Sigmoid colon (tissue), 7 donors: ENCODE data around the gene VASP. TPM values are rescaled to one million over a fixed set of nuclear protein-coding genes. Genes with fewer than 3 reads are reported as not detected.

Experiments
- DNase-seq: peaks from one replicate; pipeline ENCODE4 v3.0.0-alpha.2; 2019
- H3K27ac ChIP-seq, 4 donors: fragments of 200-600 bp; sonication (generic); one replicate each; pipeline ENCODE4 v1.5.1; 2016 to 2019; ENCODE audit warnings: mild to moderate bottlenecking in 1 of 4
- H3K27me3 ChIP-seq, 3 donors: fragments of 200-600 bp; sonication (generic); one replicate each; pipeline ENCODE4 v1.5.1; 2019; ENCODE audit warnings: mild to moderate bottlenecking in 1 of 3
- H3K36me3 ChIP-seq, 4 donors: fragments of 200-600 bp; sonication (generic); one replicate each; pipeline ENCODE4 v1.5.1; 2016 to 2019
- H3K4me1 ChIP-seq, 4 donors: fragments of 200-600 bp; sonication (generic); one replicate each; pipeline ENCODE4 v1.5.1; 2017 to 2019
- H3K4me3 ChIP-seq, 4 donors: fragments of 200-600 bp; sonication (generic); one replicate each; pipeline ENCODE4 v1.5.1; 2017 to 2019; ENCODE audit warnings: mild to moderate bottlenecking in 2 of 4, moderate library complexity in 1 of 4
- H3K9me3 ChIP-seq, 4 donors: fragments of 200-600 bp in 3 of 4; sonication (generic) in 3 of 4; one replicate each; pipeline versions ENCODE4 v1.5.1 to v1.6.1; 2013 to 2019
- EP300 ChIP-seq, 4 donors: sonication (generic); formaldehyde crosslinking; IDR thresholded peaks; one replicate each; pipeline ENCODE4 v1.6.1; 2017; ENCODE audit warnings: antibody characterized with exemption in 4 of 4
- POLR2A ChIP-seq, 2 donors: fragments of 450-650 bp; IDR thresholded peaks; one replicate each; pipeline ENCODE4 v1.6.1; 2016; ENCODE audit warnings: antibody characterized with exemption in 2 of 2, mild to moderate bottlenecking in 2 of 2, moderate library complexity in 2 of 2
- POLR2AphosphoS5 ChIP-seq, 4 donors: sonication (generic); formaldehyde crosslinking; IDR thresholded peaks; one replicate each; pipeline ENCODE4 v1.6.1; 2017; ENCODE audit warnings: antibody characterized with exemption in 4 of 4
- WGBS, 2 donors: extraction: QIAGEN DNeasy Blood & Tissue Kit; methylation state at CpG; one replicate each; pipeline ENCODE4 v1.1.7; 2013; 5-methylcytosine and 5-hydroxymethylcytosine counted together
- intact Hi-C: fragments of 100-400 bp; cut with DNase I; formaldehyde crosslinking; loops from one replicate; pipeline ENCODE4 v1.15.1; 2023
- polyA plus RNA-seq, 3 donors: library from polyadenylated mRNA; stranded (reverse); fragments of 200-250 nt; gene quantifications; one replicate each; pipeline ENCODE4 v1.2.3, GENCODE V29; 2013
- total RNA-seq, 4 donors: library from RNA; depleted of rRNA; stranded (reverse); fragments of >200 nt; gene quantifications; one replicate each; pipeline ENCODE4 v1.1.0, GENCODE V29; 2016
- TF ChIP-seq, protein P1 (sequence below), 4 experiments: fragments of 450-650 bp in 3 of 4; fragments of 200-600 bp in 1 of 4; IDR thresholded peaks; one replicate each; pipeline ENCODE4 v1.5.1; 2016 to 2019; ENCODE audit warnings: antibody characterized with exemption in 4 of 4, mild to moderate bottlenecking in 3 of 4, moderate library complexity in 2 of 4
- donor health status: healthy with polysubstance abuse.
- donor health status: Bipolar disorder and iron deficiency.
- donor health status: healthy.

The VASP gene
- total and polyA plus RNA-seq, 7 donors: 101 to 223 (median 160) TPM

DNA sequence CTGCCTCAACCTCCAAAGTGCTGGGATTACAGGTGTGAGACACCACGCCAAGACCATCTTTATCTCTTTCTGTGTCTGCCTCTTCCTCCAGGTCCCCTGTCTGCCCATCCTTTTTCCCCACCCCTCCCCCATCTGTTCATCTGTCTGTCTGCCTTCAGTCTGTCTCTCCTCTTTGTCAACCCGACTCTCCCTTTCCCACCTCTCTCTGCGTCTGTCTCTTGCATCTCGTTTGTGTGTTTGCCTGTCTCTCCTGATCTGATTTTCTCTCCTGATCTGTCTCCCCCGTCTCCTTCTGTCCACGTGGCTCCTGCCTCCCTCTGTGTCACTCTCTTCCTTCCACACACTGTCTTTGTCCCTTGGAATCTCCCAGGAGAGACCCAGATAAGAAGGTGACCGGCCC, 10.0 kb downstream of the VASP start:
- WGBS, 2 donors: 54 to 73% methylated on average over 7 of the region's 7 CpGs
- Histone ChIP-seq H3K36me3 (peaks cover 15 to 62% (median 47%) of the 10 kb centered on the region in 4 donors), H3K27me3 (no peaks in the 10 kb centered on the region), H3K4me3 (no peak overlapping the region), H3K9me3 (no peaks in the 10 kb centered on the region), H3K4me1 (peaks cover 0 to 44% (median 42%) of the 10 kb centered on the region in 4 donors), H3K27ac (no peak overlapping the region)
- no peak for DNase-seq
- intact Hi-C loops: no loop called here
- TF ChIP-seq, protein P1, sequence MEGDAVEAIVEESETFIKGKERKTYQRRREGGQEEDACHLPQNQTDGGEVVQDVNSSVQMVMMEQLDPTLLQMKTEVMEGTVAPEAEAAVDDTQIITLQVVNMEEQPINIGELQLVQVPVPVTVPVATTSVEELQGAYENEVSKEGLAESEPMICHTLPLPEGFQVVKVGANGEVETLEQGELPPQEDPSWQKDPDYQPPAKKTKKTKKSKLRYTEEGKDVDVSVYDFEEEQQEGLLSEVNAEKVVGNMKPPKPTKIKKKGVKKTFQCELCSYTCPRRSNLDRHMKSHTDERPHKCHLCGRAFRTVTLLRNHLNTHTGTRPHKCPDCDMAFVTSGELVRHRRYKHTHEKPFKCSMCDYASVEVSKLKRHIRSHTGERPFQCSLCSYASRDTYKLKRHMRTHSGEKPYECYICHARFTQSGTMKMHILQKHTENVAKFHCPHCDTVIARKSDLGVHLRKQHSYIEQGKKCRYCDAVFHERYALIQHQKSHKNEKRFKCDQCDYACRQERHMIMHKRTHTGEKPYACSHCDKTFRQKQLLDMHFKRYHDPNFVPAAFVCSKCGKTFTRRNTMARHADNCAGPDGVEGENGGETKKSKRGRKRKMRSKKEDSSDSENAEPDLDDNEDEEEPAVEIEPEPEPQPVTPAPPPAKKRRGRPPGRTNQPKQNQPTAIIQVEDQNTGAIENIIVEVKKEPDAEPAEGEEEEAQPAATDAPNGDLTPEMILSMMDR (IDR thresholded peaks at IDR 0.05): no peak
- TF ChIP-seq EP300 (IDR thresholded peaks at IDR 0.05) (no peak), POLR2A (IDR thresholded peaks at IDR 0.05) (no peak), POLR2AphosphoS5 (IDR thresholded peaks at IDR 0.05) (no peak)

DNA sequence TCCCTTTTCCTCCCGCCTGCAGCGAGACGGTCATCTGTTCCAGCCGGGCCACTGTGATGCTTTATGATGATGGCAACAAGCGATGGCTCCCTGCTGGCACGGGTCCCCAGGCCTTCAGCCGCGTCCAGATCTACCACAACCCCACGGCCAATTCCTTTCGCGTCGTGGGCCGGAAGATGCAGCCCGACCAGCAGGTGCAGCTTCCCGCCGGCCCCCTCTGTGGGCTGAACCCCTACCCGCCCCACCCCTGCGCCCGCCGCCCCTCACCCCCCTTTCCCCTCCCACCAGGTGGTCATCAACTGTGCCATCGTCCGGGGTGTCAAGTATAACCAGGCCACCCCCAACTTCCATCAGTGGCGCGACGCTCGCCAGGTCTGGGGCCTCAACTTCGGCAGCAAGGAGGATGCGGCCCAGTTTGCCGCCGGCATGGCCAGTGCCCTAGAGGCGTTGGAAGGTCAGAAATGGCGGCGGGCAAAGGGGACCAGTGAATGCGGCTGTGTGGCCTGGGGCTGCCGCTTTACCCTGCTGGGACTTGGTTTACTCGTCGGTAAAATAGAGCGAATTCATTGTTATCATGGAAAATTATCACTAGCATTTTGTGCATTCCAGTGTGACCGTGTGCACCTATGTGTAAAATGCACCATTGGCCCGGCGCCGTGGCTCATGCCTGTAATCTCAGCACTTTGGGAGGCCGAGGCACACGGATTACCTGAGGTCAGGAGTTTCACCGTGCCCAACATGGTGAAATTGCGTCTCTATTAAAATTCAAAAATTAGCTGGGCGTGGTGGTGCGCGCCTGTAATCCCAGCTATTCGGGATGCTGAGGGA, 10.6 kb downstream of the VASP start:
- intact Hi-C loops: no loop called here
- Histone ChIP-seq H3K9me3 (no peaks in the 10 kb centered on the region), H3K36me3 (peaks cover 21 to 68% (median 53%) of the 10 kb centered on the region in 4 donors), H3K4me3 (no peak overlapping the region), H3K27ac (no peak overlapping the region), H3K27me3 (no peaks in the 10 kb centered on the region), H3K4me1 (peaks cover 0 to 37% (median 36%) of the 10 kb centered on the region in 4 donors)
- DNase-seq: no peak
- TF ChIP-seq POLR2AphosphoS5 (IDR thresholded peaks at IDR 0.05) (no peak), POLR2A (IDR thresholded peaks at IDR 0.05) (no peak), EP300 (IDR thresholded peaks at IDR 0.05) (no peak)
- TF ChIP-seq, protein P1 (IDR thresholded peaks at IDR 0.05): no peak
- WGBS, 2 donors: 85 to 91% methylated on average over 50 of the region's 50 CpGs

DNA sequence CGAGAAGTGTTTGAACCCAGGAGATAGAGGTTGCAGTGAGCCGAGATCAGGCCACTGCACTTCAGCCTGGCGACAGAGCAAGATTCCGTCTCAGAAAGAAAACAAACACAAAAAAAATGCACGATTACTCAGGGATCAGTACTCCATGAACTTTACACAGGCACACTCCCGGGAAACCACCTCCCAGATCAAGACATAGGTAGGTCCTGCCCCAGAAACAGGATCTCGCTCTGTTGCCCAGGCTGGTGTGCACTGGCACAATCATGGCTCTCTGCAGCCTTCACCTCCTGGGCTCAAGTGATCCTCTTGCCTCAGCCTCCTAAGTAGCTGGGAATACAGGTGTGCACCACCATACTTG, 11.2 kb downstream of the VASP start:
- no peak overlapping the region for H3K27ac ChIP-seq
- no peak overlapping the region for H3K4me3 ChIP-seq
- H3K4me1 ChIP-seq: peaks cover 0 to 32% (median 31%) of the 10 kb centered on the region in 4 donors
- peaks cover 22 to 74% (median 55%) of the 10 kb centered on the region in 4 donors for H3K36me3 ChIP-seq
- 28 to 72% methylated on average over 7 of the region's 7 CpGs for WGBS, 2 donors
- intact Hi-C loops: no loop called here
- no peak for DNase-seq
- H3K9me3 ChIP-seq: no peaks in the 10 kb centered on the region
- no peaks in the 10 kb centered on the region for H3K27me3 ChIP-seq
- TF ChIP-seq, protein P1 (IDR thresholded peaks at IDR 0.05): no peak
- TF ChIP-seq POLR2AphosphoS5 (IDR thresholded peaks at IDR 0.05) (no peak), EP300 (IDR thresholded peaks at IDR 0.05) (no peak), POLR2A (IDR thresholded peaks at IDR 0.05) (no peak)

DNA sequence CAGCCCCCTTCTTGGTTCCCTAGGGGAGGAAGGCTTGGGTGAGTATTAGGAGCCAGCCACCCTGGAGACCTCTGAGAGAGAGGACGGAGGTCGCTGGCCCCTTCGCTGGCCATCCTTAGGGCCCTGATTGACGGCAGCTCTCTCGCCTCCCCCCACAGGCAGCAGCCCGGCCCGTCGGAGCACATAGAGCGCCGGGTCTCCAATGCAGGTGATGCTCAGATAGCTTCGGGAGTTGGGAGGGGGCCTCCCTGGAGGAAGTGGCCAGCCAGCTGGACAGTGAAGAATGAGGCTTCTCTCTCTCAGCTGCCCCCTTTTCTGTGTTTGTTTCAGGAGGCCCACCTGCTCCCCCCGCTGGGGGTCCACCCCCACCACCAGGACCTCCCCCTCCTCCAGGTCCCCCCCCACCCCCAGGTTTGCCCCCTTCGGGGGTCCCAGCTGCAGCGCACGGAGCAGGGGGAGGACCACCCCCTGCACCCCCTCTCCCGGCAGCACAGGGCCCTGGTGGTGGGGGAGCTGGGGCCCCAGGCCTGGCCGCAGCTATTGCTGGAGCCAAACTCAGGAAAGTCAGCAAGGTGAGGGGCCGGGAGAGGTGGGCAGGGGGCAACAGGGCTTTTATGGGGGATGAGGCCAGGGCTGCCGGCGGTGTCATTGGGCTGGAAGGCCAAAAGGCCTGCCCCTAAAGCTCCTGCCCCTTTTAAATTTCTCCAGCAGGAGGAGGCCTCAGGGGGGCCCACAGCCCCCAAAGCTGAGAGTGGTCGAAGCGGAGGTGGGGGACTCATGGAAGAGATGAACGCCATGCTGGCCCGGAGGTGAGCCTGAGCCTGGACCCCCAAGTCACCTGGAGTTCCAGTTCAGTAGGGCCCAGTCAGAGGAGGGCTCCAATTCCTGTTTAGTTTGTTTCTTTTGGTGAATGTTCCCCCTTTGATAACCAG, 15.0 kb downstream of the VASP start:
- H3K27ac ChIP-seq: peak overlapping the region in 2 of 4 donors; percentile 8 to 16
- DNase-seq: no peak
- no peak overlapping the region for H3K4me3 ChIP-seq
- TF ChIP-seq POLR2A (IDR thresholded peaks at IDR 0.05): no peak
- no peak for TF ChIP-seq EP300 (IDR thresholded peaks at IDR 0.05)
- no peak for TF ChIP-seq POLR2AphosphoS5 (IDR thresholded peaks at IDR 0.05)
- TF ChIP-seq, protein P1 (IDR thresholded peaks at IDR 0.05): no peak
- H3K9me3 ChIP-seq: no peaks in the 10 kb centered on the region
- H3K27me3 ChIP-seq: no peaks in the 10 kb centered on the region
- 86 to 88% methylated on average over 24 of the region's 24 CpGs for WGBS, 2 donors
- H3K36me3 ChIP-seq: peaks cover 32 to 100% (median 78%) of the 10 kb centered on the region in 4 donors
- intact Hi-C loops: loop anchor here (5.0 kb wide), 1 partner anchor 35 kb away; no protein-coding TSS in a partner anchor
- H3K4me1 ChIP-seq: no peaks in the 10 kb centered on the region
